ENCODE data around the gene MED13L.

DNA sequence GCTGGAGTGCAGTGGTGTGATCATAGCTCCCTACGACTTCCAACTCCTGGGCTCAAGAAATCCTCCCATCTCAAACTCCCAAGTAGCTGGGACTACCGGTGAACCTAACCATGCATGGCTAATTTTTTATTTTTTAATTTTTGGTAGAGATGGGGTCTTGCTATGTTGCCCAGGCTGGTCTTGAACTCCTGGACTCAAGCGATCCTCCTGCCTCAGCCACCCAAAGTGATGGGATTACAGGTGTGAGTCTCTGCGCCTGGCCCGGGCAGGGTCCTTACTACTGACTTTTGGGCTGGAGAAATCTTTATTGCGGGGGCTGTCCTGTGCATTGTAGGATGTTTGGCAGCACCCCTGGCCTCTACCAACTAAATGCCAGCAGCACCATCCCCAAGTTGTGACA, 44.4 kb upstream of the MED13L start:
- TF ChIP-seq, protein P1, sequence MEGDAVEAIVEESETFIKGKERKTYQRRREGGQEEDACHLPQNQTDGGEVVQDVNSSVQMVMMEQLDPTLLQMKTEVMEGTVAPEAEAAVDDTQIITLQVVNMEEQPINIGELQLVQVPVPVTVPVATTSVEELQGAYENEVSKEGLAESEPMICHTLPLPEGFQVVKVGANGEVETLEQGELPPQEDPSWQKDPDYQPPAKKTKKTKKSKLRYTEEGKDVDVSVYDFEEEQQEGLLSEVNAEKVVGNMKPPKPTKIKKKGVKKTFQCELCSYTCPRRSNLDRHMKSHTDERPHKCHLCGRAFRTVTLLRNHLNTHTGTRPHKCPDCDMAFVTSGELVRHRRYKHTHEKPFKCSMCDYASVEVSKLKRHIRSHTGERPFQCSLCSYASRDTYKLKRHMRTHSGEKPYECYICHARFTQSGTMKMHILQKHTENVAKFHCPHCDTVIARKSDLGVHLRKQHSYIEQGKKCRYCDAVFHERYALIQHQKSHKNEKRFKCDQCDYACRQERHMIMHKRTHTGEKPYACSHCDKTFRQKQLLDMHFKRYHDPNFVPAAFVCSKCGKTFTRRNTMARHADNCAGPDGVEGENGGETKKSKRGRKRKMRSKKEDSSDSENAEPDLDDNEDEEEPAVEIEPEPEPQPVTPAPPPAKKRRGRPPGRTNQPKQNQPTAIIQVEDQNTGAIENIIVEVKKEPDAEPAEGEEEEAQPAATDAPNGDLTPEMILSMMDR (IDR thresholded peaks at IDR 0.05): no peak
- no peak for TF ChIP-seq POLR2A (IDR thresholded peaks at IDR 0.05)

Measured in lower leg skin (tissue), 3 donors.